ENCODE measurements around the gene FAM72B.
"Not testable (repeated sequence)": the region's sequence is repeated elsewhere in the genome, so short reads cannot be mapped to it uniquely, and the experiment has no call there.

Gene FAM72B

DNA sequence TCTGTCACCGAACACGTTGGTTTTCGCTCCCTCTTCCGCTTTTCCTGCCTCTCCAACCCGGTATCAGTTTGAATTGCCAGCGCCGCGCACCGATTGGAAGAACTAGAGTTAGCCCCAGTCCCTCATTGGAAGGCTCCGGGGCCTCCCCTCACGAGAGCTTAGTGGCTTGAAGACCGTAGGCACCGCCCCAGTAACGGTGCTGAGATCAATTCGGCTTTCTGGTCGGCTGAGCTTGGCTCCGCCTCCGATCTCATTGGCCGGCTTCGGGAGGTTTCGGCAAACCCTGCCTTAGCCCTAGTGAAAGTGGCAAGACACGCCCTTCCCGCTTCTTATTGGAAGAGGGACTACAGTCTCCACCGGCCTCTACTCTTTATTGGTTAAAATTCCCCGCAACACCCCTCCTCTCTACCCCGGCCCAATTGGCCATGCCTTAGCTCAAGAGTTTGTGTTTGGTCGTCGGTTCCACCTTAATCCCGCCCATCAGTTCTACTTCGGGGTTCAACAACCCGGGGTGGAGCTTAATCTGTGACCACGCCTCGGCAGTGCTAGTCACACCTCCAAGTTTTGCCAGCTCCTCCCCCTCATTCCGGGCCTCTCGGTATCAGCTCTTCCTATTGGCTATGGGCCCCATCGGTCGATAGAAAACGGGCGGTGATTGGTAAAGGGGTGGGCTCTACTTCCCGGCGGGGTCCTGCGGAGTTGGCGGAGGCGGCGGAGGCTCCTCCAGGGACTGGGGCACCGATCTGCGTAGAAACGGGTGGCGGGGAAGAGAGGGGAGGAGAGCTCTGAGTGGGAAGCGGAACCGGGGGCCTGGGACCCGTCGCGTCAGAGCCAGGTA lies at the start of gene FAM72B, which contains the start of gene SRGAP2C:
TSS of gene FAM72B (minus strand) at position 51 of the 838 bp plus-strand sequence. CDS start 851 bp downstream, outside the sequence.
TSS of gene SRGAP2C (plus strand) at position 686 of the 838 bp plus-strand sequence. CDS start 2,472 bp downstream, outside the sequence.
- DNase-seq: peak; percentile 89 to 92

DNA sequence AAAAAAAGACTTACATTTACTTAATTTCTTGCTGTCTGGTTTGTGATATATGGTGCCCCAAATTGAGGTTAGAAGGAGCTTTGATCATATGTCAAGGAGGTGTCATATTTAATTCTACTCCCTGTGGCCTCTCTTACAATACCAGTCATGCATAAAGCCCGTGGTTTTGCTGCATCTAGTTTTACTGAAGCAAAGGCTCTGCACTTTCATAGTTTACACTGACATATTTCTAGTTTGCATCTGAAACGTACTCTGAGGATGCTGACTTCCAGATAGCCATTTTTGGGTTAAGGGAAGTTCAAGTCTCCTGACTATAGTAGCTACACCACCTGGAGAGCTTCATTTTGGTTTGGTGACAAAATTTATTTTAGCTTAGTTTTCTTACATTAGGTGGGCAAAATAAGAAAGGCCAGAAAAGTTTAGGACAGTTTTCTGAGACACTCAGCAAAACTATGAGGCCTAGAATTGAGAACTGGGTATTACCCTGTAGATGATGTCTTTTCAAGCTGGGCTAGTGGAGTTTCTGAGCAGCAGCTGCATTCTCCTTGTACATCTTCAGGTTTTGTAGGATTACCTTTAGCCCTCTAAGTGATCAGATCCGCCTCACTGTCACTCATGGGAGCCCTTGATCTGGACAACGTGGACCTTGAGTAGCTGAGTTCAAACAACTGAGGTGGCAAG lies 48.4 kb upstream of the FAM72B start:
- not testable (repeated sequence) for DNase-seq

DNA sequence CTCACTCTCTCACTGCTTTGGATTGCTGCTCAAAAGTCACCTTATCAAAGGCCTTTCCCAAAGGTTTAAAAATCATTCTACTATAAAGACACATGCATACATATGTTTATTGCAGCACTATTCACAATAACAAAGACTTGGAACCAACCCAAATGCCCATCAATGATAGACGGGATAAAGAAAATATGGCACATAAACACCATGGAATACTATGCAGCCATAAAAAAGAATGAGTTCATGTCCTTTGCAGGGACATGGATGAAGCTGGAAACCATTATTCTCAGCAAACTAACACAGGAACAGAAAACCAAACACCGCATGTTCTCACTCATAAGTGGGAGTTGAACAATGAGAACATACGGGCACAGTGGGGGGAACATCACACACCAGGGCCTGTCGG lies 46.5 kb upstream of the FAM72B start:
- DNase-seq: not testable (repeated sequence)

DNA sequence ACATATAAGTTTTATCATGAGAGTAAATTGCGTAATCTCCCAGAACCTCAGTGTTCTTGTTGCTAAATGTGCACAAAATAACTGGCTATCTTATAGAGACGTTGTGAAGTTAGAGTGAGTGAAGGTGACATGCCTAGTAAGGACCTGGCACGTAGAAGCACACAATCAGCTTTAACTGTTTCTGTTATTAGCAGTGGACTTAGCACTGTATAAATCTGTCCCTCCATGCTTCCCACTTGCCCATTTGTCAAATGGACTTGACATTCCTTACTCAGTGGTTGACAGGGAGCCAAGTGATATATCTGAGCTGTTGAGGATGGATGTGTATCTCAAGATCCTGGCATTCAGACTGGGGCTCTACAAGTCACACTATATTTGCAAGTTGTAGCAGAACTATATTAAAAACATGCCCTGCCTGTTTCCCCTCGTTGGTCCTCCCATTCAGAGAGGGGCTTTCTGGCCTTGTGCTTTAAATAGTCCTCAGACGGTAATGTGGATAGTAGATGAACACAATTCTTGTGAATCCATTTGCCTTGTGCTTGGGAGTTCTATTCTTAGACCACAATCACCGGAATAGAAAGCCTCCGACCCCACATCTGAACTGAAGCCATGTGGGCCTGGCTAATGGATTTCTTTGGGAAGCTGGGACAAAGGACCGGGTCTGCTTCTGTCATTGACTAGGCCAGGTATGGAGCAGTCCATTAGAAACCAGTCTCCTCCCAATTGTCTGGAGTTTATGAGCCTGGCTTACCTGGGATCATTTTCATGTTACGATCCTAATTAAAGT lies 43.6 kb upstream of the FAM72B start:
- DNase-seq: not testable (repeated sequence)

DNA sequence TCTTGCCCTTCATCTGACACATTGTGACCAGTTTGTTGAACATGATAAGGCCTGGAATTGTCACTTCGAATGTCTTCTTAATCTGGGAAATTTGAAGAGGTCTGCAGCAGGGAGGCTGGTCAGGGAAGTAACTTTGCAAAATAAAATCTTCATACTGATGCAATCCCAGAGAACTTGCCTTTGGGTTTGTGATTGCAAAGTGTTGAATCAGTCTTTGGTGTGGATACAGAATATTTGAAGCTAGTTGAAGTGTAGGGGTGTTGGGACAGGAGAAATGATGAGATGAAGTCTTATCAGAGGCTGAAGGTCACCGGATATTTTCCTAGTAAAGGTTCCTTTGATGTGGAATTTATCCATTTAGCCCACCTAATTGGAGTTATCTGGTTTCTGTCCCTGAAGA lies 42.8 kb upstream of the FAM72B start:
- not testable (repeated sequence) for DNase-seq

DNA sequence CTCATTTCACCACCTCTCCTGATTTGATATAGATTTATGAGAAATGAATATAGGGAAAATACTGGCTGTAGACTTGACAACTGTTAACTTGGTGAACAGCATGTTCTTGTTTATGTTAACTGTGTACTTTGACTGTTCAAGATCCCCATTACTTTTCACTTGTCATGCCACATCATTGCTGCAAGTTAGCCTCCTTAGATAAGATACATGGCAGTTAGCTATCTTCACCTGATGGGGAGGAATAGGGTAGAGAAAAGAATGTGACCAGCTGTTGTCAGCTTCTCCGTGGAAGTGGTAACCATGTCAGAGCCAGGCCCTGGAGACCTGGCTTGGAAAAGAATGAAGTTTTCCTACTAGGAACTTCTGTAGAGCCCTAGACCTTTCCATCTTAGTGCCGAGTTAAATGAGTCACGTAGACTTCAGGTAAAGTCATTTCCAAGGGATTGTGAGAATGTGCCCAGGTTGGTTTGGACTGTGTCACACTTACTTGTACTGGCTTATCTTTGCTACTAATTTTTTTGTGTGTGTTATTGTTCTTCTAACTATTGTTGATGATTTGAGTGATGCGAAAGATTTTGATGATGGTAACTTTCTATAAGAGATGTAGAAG lies 42.3 kb upstream of the FAM72B start:
- not testable (repeated sequence) for DNase-seq

GRCh38 chr1:121224714-121225113 lies 40.6 kb upstream of the FAM72B start:
- not testable (repeated sequence) for DNase-seq

- DNase-seq: not testable (repeated sequence)
Observed at GRCh38 chr1:121221770-121222169, 37.6 kb upstream of the FAM72B start.

- not testable (repeated sequence) for DNase-seq
Observed at GRCh38 chr1:121216676-121217075, 32.5 kb upstream of the FAM72B start.

DNA sequence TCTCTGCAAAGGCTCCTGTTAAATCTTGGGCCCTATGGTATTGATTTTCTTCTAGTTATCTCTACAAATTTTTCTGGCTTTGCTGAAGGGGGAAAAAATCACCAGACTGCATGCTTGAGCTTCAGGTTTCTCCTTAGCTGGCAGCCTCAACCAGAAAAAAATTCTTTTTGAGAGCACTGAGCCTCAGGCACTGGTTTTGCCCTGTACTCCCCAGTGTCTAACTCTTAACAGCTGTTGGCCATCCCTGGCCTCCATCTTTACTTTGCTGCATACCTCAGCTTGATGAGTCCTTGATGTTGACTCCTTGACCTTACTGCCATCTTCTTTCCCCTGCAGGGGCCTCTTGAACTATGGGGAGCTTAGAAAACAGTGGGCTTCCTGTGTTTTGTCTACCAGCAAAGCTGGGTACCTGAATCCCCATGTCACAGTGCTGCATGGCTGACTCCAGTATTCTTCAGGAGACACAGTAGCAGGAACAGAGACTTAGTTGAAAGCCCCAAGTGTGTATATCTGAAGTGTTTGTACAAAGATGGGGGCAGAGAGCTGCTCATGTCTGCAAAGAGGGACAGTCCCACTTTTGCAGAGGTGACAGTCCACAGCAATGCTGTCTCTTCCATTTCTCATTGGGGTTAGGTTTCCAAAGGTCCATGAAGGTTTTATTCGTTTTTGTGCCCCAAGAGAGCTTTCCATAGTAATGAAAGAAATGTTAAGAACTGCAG lies 31.7 kb upstream of the FAM72B start:
- DNase-seq: not testable (repeated sequence)

GRCh38 chr1:121214544-121215156 lies 30.5 kb upstream of the FAM72B start:
- DNase-seq: not testable (repeated sequence)

- not testable (repeated sequence) for DNase-seq
Observed at GRCh38 chr1:121213491-121213890, 29.4 kb upstream of the FAM72B start.

DNA sequence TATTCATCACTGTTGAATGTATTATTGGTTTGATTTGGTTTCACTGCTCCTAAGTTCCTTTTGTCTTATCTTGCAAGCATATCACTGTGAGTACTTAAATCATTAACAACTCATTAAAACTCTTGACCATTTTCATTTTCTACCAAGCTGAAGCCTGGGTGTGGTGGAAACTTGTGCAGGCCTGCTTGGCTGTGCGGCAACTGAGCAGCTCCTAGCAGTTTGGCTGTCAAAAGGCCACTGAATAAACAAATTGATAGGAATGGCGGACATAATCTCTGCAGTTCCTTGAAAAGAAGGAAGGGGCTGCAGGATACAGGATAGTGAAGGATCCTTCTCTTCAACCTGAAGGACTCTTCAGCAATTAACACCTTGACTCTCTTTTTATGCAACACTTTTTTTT lies 26.6 kb upstream of the FAM72B start:
- not testable (repeated sequence) for DNase-seq

DNA sequence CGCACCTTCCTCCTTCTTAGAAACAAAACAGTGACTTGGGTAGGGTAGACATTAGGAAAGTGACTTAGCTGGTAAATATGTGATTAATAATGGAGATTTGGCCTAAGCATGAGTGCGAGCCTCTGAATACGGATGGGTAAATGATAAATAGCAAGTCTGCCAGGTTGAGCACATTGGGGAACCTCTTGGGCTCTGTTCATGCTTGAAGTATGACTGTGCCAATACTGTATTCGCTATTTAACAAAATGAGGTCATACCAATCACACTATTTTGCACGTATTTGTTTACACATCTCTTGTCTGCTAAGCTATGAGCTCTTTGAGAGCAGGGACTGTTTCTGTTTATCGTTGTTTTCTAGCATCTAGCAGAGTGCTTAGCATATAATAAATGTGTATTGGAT lies 24.2 kb upstream of the FAM72B start:
- DNase-seq: not testable (repeated sequence)

- DNase-seq: not testable (repeated sequence)
Observed at GRCh38 chr1:121207328-121207727, 23.2 kb upstream of the FAM72B start.

DNA sequence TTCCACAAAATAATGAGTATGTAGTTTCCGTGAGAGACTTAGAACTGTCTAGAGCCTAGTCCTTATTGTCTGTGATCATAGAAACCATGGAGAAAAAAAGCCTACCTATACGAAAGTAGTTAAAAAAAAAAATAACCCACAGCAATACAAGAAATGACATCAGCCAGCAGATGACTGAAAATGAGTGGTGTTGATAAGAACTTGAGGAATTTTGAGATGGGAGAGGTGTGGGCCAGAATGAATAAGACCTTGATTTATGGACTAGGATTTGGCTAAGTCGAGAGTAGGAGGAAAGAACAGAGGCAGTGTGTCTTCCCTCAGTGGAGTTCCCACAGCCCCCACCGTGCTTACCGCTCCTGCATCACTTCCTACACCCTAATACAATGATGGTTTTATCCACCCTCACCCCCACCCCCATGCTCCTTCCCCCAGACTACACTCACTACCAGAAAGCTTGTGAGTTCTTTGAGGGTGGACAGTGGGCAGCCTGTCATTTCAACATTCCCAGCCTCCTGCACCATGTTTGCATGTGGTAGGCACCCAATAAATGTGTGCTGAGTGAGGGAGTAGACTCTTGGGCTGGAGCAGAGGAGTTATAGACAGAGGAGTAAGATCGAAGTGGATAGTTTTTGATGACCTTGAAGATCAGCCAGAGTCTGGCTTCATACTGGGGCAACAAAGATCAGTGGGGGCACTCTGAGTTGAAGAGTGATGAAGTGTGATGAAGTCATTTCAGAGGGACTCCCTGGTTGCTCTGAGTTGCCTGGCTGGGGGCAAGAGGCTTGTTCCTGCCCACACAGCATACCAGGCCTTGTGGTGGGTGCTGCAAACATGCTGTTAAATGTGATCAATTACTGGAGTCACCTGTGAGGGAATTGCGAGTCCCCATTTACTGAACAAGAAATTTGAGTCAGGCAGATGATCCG lies 21.9 kb upstream of the FAM72B start:
- DNase-seq: not testable (repeated sequence)

DNA sequence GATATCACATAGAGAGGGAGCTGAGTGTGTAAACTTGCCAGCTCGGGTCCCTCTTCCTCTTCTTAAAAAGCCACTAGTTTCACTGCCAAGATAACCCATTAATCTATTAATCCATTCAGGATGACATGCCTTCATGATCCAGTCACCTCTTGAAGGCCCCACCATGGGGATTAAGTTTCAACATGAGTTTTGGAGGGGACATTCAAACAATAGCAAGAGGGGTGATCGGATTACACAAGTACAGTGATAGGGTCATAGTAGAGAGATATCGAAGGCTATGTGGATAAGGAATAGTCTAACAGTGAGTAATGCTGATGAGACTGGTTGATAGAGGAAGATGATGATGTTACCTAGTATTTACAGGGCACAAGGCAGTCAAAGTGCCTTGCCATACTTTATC lies 18.8 kb upstream of the FAM72B start:
- DNase-seq: not testable (repeated sequence)

GRCh38 chr1:121200985-121201981 lies 17.1 kb upstream of the FAM72B start:
- not testable (repeated sequence) for DNase-seq

- not testable (repeated sequence) for DNase-seq
Observed at GRCh38 chr1:121200232-121200631, 16.1 kb upstream of the FAM72B start.

Data from activated T-cell treated with anti-CD3 and anti-CD28 coated beads, Interleukin-2, amount 50 U/mL, for 48 hours (primary cell).